Body of pancreas (tissue), 4 donors: ENCODE data around the gene MTFR2. TPM values are rescaled to one million over a fixed set of nuclear protein-coding genes. Genes with fewer than 3 reads are reported as not detected.

Experiments
- ATAC-seq: fragments of 150-250 bp; one replicate; pipeline ENCODE4 v1.9.1; 2016
- DNase-seq, 4 donors: peaks; one replicate each; pipeline ENCODE4 v3.0.0-alpha.2; 2019
- H3K27ac ChIP-seq, 4 donors: fragments of 200-600 bp; sonication (generic); 1 replicate in 3 of 4; 2 replicates in 1 of 4; pipeline versions ENCODE4 v1.5.1 to v1.6.1; 2016 to 2019; ENCODE audit warnings: mild to moderate bottlenecking in 1 of 4, mixed read lengths in 1 of 4, moderate library complexity in 1 of 4
- H3K27me3 ChIP-seq, 2 donors: fragments of 200-600 bp; sonication (generic); one replicate each; pipeline ENCODE4 v1.6.0; 2016; ENCODE audit warnings: mild to moderate bottlenecking in 1 of 2
- H3K36me3 ChIP-seq, 2 donors: fragments of 200-600 bp; sonication (generic); replicated peaks in 1 of 2; 2 replicates each; pipeline ENCODE4 v1.5.1; 2016; ENCODE audit warnings: low read depth in 2 of 2; ENCODE audit not compliant: insufficient read depth in 1 of 2
- H3K4me1 ChIP-seq: fragments of 200-600 bp; sonication (generic); one replicate; pipeline ENCODE4 v1.6.0; 2016
- H3K4me3 ChIP-seq, 2 donors: fragments of 200-600 bp; sonication (generic); 1 replicate in 1 of 2; 2 replicates in 1 of 2; pipeline ENCODE4 v1.5.1; 2016 to 2019
- H3K9me3 ChIP-seq, 3 donors: fragments of 200-600 bp; sonication (generic); 1 replicate in 2 of 3; 2 replicates in 1 of 3; pipeline ENCODE4 v1.5.1; 2016
- POLR2A ChIP-seq, 3 donors: fragments of 450-650 bp; IDR thresholded peaks; one replicate each; pipeline ENCODE4 v1.6.1; 2016; ENCODE audit warnings: antibody characterized with exemption in 3 of 3, mild to moderate bottlenecking in 2 of 3
- WGBS, 2 donors: methylation state at CpG; one replicate each; pipeline ENCODE4 v1.1.5; 2017; 5-methylcytosine and 5-hydroxymethylcytosine counted together
- intact Hi-C: fragments of 100-400 bp; cut with DNase I; formaldehyde crosslinking; loops from one replicate; pipeline ENCODE4 v1.15.1; 2023
- total RNA-seq, 2 donors: library from RNA; depleted of rRNA; stranded (reverse); fragments of >200 nt; gene quantifications; one replicate each; pipeline ENCODE4 v1.1.0, GENCODE V29; 2016
- TF ChIP-seq, protein P1 (sequence below), 7 experiments: fragments of 450-650 bp in 4 of 7; fragments of 200-600 bp in 3 of 7; sonication (generic) in 3 of 7; IDR thresholded peaks; one replicate each; pipeline ENCODE4 v1.5.1; 2016 to 2019; ENCODE audit warnings: antibody characterized with exemption in 7 of 7

MTFR2 gene
- total RNA-seq, 2 donors from 2014 or later, result 0.78 TPM; not detected in 1

DNA sequence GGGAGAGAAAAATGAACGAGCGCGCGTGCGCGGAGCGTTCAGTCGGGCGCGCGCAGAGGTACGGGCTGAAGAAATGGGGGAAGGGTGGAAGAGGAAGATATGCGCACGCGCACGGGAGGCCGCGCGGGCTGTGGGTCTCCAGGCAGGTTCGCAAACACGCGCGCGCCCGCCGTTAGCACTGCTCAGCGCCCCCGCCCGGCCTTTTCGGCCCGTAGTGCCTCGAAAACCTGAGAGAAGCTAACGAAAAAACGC, 39.1 kb upstream of the MTFR2 start:
- Histone ChIP-seq H3K4me1 (peaks cover 46% of the 10 kb centered on the region), H3K27ac (peak overlapping the region; percentile 97 to 100 (median 100)), H3K4me3 (peak overlapping the region; percentile 65 to 98), H3K36me3 (no peaks in the 10 kb centered on the region), H3K9me3 (no peaks in the 10 kb centered on the region), H3K27me3 (no peaks in the 10 kb centered on the region)
- 0% methylated on average over 34 of the region's 34 CpGs for WGBS, 2 donors
- peak; percentile 77 for ATAC-seq
- peak; percentile 89 to 91 (median 90) for DNase-seq
- intact Hi-C loops, result no loop called here
- TF ChIP-seq, protein P1, sequence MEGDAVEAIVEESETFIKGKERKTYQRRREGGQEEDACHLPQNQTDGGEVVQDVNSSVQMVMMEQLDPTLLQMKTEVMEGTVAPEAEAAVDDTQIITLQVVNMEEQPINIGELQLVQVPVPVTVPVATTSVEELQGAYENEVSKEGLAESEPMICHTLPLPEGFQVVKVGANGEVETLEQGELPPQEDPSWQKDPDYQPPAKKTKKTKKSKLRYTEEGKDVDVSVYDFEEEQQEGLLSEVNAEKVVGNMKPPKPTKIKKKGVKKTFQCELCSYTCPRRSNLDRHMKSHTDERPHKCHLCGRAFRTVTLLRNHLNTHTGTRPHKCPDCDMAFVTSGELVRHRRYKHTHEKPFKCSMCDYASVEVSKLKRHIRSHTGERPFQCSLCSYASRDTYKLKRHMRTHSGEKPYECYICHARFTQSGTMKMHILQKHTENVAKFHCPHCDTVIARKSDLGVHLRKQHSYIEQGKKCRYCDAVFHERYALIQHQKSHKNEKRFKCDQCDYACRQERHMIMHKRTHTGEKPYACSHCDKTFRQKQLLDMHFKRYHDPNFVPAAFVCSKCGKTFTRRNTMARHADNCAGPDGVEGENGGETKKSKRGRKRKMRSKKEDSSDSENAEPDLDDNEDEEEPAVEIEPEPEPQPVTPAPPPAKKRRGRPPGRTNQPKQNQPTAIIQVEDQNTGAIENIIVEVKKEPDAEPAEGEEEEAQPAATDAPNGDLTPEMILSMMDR (IDR thresholded peaks at IDR 0.05), result peak in 4 of 7 experiments; percentile 8 to 46 (median 14)
- TF ChIP-seq POLR2A (IDR thresholded peaks at IDR 0.05), result no peak

GRCh38 chr6:136288566-136289326, 38.6 kb upstream of the MTFR2 start:
- Histone ChIP-seq H3K27ac (peak overlapping the region; percentile 97 to 100 (median 100)), H3K4me3 (peak overlapping the region; percentile 65 to 98), H3K4me1 (peaks cover 48% of the 10 kb centered on the region), H3K27me3 (no peaks in the 10 kb centered on the region), H3K9me3 (no peaks in the 10 kb centered on the region), H3K36me3 (no peaks in the 10 kb centered on the region)
- TF ChIP-seq, protein P1 (IDR thresholded peaks at IDR 0.05), result peak in 3 of 7 experiments; percentile 47 to 64 (median 57)
- TF ChIP-seq POLR2A (IDR thresholded peaks at IDR 0.05), result no peak
- DNase-seq, result peak; percentile 82 to 92 (median 84)
- intact Hi-C loops, result no loop called here
- WGBS, 2 donors, result 1% methylated on average over 34 of the region's 34 CpGs
- ATAC-seq, result peak; percentile 43

DNA sequence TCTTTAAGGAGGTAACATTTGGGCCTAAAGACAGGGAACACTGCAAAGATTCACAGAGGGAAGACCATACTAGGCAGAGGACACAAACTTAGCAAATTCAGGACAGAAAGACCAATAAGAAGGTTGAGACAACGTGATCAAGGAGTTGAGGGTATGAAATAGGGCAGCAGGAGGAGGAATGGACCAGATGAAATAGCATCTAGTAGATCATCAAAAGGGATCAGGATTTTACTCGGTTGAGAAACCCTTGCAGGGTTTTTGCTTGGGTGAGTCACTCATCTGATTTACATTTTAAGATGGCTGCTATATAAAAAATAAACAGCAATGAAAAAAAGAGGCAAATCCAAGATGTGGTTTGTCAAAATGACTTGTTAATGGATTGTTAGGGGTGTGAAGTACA, 34.8 kb upstream of the MTFR2 start:
- Histone ChIP-seq H3K27ac (no peak overlapping the region), H3K4me3 (no peak overlapping the region), H3K9me3 (no peaks in the 10 kb centered on the region), H3K36me3 (peaks cover 0 to 2% of the 10 kb centered on the region in 2 donors), H3K4me1 (peaks cover 79% of the 10 kb centered on the region), H3K27me3 (no peaks in the 10 kb centered on the region)
- intact Hi-C loops, result no loop called here
- no peak for ATAC-seq
- no peak for TF ChIP-seq POLR2A (IDR thresholded peaks at IDR 0.05)
- TF ChIP-seq, protein P1 (IDR thresholded peaks at IDR 0.05), result no peak
- 11 to 19% methylated on average over 2 of the region's 2 CpGs for WGBS, 2 donors
- DNase-seq, result no peak

DNA sequence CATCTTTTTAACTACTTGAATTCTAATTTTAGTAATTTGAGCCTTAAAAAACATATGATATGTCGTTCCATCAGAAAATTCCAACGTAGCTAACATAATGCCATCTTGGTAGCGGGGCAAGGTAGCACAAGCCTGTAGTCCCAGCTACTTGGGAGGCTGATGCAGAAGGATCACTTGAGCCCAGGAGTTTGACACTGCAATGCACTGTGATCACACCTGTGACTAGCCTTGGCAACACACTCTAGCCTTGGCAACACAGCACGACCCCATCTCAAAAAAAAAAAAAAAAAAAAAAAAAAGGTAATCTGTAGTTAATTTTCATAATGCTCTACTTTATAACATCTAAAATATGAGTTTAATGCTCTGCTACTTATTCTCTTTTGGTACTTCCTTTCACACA, 32.8 kb upstream of the MTFR2 start:
- ATAC-seq (no peak), DNase-seq (no peak)
- Histone ChIP-seq H3K4me1 (peaks cover 76% of the 10 kb centered on the region), H3K27me3 (no peaks in the 10 kb centered on the region), H3K4me3 (no peak overlapping the region), H3K27ac (no peak overlapping the region), H3K36me3 (peaks cover 0 to 5% of the 10 kb centered on the region in 2 donors), H3K9me3 (no peaks in the 10 kb centered on the region)
- TF ChIP-seq POLR2A (IDR thresholded peaks at IDR 0.05), result no peak
- TF ChIP-seq, protein P1 (IDR thresholded peaks at IDR 0.05), result no peak
- intact Hi-C loops, result no loop called here
- WGBS, 2 donors, result 48 to 49% methylated on average over 4 of the region's 4 CpGs
